Smooth muscle cell (in vitro differentiated cells): ENCODE results near the gene ZCCHC24. TPM values are rescaled to one million over a fixed set of nuclear protein-coding genes. Genes with fewer than 3 reads are reported as not detected.

Source experiments
- DNase-seq: peaks from one replicate; lab custom pipeline; 2025; ENCODE audit not compliant: unreplicated experiment; lab: John Stamatoyannopoulos, UW
- H2AFZ ChIP-seq: fragments of 200-600 bp; sonication (generic); 2 replicates; pipeline ENCODE4 v1.6.0; 2016; ENCODE audit warnings: antibody characterized with exemption, low read depth, mild to moderate bottlenecking
- H3F3A ChIP-seq: fragments of 200-600 bp; sonication (generic); 2 replicates; pipeline ENCODE4 v1.6.0; 2017; ENCODE audit warnings: antibody characterized with exemption, low read depth
- H3K27ac ChIP-seq: fragments of 200-600 bp; sonication (generic); 2 replicates; pipeline ENCODE4 v1.5.1; 2016; ENCODE audit warnings: low read depth, mild to moderate bottlenecking
- H3K27me3 ChIP-seq: fragments of 200-600 bp; sonication (generic); 2 replicates; pipeline ENCODE4 v1.6.1; 2016; ENCODE audit warnings: low read depth, mild to moderate bottlenecking
- H3K36me3 ChIP-seq: fragments of 200-600 bp; sonication (generic); 2 replicates; pipeline ENCODE4 v1.5.1; 2016; ENCODE audit warnings: low read depth
- H3K4me1 ChIP-seq: fragments of 200-600 bp; sonication (generic); 2 replicates; pipeline ENCODE4 v1.5.1; 2016; ENCODE audit warnings: low read depth
- H3K4me2 ChIP-seq: fragments of 200-600 bp; sonication (generic); 2 replicates; pipeline ENCODE4 v1.6.0; 2016; ENCODE audit warnings: mild to moderate bottlenecking
- H3K4me3 ChIP-seq: fragments of 200-600 bp; sonication (generic); 2 replicates; pipeline ENCODE4 v1.5.1; 2016; ENCODE audit warnings: mild to moderate bottlenecking
- H3K79me2 ChIP-seq: fragments of 200-600 bp; sonication (generic); 2 replicates; pipeline ENCODE4 v1.6.0; 2016; ENCODE audit warnings: low read depth, mild to moderate bottlenecking
- H3K9ac ChIP-seq: fragments of 200-600 bp; sonication (generic); 2 replicates; pipeline ENCODE4 v1.6.0; 2016; ENCODE audit warnings: low read depth
- H3K9me3 ChIP-seq: fragments of 200-600 bp; sonication (generic); replicated peaks from 2 replicates; pipeline ENCODE4 v1.5.1; 2016; ENCODE audit warnings: low read depth
- H4K20me1 ChIP-seq: fragments of 200-600 bp; sonication (generic); 2 replicates; pipeline ENCODE4 v1.6.0; 2016; ENCODE audit warnings: low read depth
- CTCF ChIP-seq: fragments of 200-600 bp; sonication (generic); IDR thresholded peaks from 2 replicates; pipeline ENCODE4 v1.5.1; 2017; ENCODE audit warnings: borderline replicate concordance, mild to moderate bottlenecking, antibody characterized with exemption; ENCODE audit not compliant: insufficient read depth, poor library complexity, severe bottlenecking
- WGBS: methylation state at CpG from one replicate; pipeline ENCODE4 v1.1.7; 2016; ENCODE audit warnings: low lambda C conversion rate; 5-methylcytosine and 5-hydroxymethylcytosine counted together
- polyA plus RNA-seq: library from polyadenylated mRNA; unstranded; fragments of >200 nt; fragmentation: Nextera tagmentation; extraction: Ambion mirVana; gene quantifications from 2 replicates; pipeline ENCODE4 v1.2.1, GENCODE V29; 2016
- total RNA-seq: library from RNA; depleted of rRNA; stranded (reverse); fragments of >200 nt; gene quantifications from 2 replicates; pipeline ENCODE4 v1.2.3, GENCODE V29; 2014

Gene ZCCHC24
- total and polyA plus RNA-seq, 2 experiments from 2014 or later = 21.9 to 52.1 TPM

GRCh38 chr10:79367426-79368189 lies 77.8 kb downstream of the ZCCHC24 start:
- H4K20me1 ChIP-seq = no peaks in the 10 kb centered on the region
- H3K4me1 ChIP-seq = no peaks in the 10 kb centered on the region
- H3K27me3 ChIP-seq = peaks cover 5% of the 10 kb centered on the region
- TF ChIP-seq CTCF = no peak
- H3K4me2 ChIP-seq = no peak overlapping the region
- no peak overlapping the region for H3K4me3 ChIP-seq
- no peak overlapping the region for H3K9ac ChIP-seq
- 84% methylated on average over 6 of the region's 6 CpGs for WGBS
- H3K79me2 ChIP-seq = no peaks in the 10 kb centered on the region
- no peak overlapping the region for H3K27ac ChIP-seq
- H3K36me3 ChIP-seq = no peaks in the 10 kb centered on the region
- H2AFZ ChIP-seq = no peak overlapping the region
- H3K9me3 ChIP-seq = no peaks in the 10 kb centered on the region
- no peak for DNase-seq
- H3F3A ChIP-seq = no peaks in the 10 kb centered on the region

- Histone ChIP-seq H3K27ac (no peak overlapping the region), H3K9me3 (no peaks in the 10 kb centered on the region), H3K4me1 (no peaks in the 10 kb centered on the region), H3K4me3 (no peak overlapping the region), H3K27me3 (peaks cover 5% of the 10 kb centered on the region), H4K20me1 (no peaks in the 10 kb centered on the region), H3K9ac (no peak overlapping the region), H3K4me2 (no peak overlapping the region), H3K36me3 (no peaks in the 10 kb centered on the region), H3K79me2 (no peaks in the 10 kb centered on the region), H3F3A (no peaks in the 10 kb centered on the region), H2AFZ (no peak overlapping the region)
- DNase-seq = no peak
- 89% methylated on average over 4 of the region's 4 CpGs for WGBS
- no peak for TF ChIP-seq CTCF
Measured at GRCh38 chr10:79361726-79362397, 83.6 kb downstream of the ZCCHC24 start.

- DNase-seq = no peak
- Histone ChIP-seq H3K36me3 (no peaks in the 10 kb centered on the region), H3K4me3 (no peak overlapping the region), H3K9ac (no peak overlapping the region), H3K27ac (no peak overlapping the region), H3K9me3 (no peaks in the 10 kb centered on the region), H2AFZ (no peak overlapping the region), H3K4me2 (no peak overlapping the region), H3K4me1 (no peaks in the 10 kb centered on the region), H3F3A (no peaks in the 10 kb centered on the region), H3K79me2 (no peaks in the 10 kb centered on the region), H3K27me3 (no peaks in the 10 kb centered on the region), H4K20me1 (no peaks in the 10 kb centered on the region)
- WGBS = 90% methylated on average over 5 of the region's 5 CpGs
- TF ChIP-seq CTCF = no peak
Measured at GRCh38 chr10:79360499-79361342, 84.7 kb downstream of the ZCCHC24 start.
